Lower lobe of right lung (tissue), 2 donors: Measurements from ENCODE around the gene BEST1. TPM values are rescaled to one million over a fixed set of nuclear protein-coding genes. Genes with fewer than 3 reads are reported as not detected.

Experiments
- ATAC-seq, 2 donors: fragments of 200-7000 bp; cut with Tn5 transposase; one replicate each; pipeline ENCODE4 v1.9.1; 2020 to 2022; ENCODE audit warnings: mild to moderate bottlenecking in 2 of 2, moderate library complexity in 2 of 2
- DNase-seq: peaks from one replicate; pipeline ENCODE4 v3.0.0-alpha.2; 2020
- H3K27ac ChIP-seq: fragments of 200-600 bp; one replicate; pipeline ENCODE4 v1.8.0; 2022
- H3K27me3 ChIP-seq: fragments of 200-600 bp; one replicate; pipeline ENCODE4 v1.8.0; 2022; ENCODE audit warnings: low read depth
- H3K36me3 ChIP-seq: fragments of 200-600 bp; one replicate; pipeline ENCODE4 v1.8.0; 2022; ENCODE audit warnings: mild to moderate bottlenecking
- H3K4me1 ChIP-seq: fragments of 200-600 bp; one replicate; pipeline ENCODE4 v1.8.0; 2022
- H3K4me3 ChIP-seq: fragments of 200-600 bp; one replicate; pipeline ENCODE4 v1.8.0; 2022; ENCODE audit warnings: mild to moderate bottlenecking
- H3K9me3 ChIP-seq: fragments of 200-600 bp; one replicate; pipeline ENCODE4 v1.8.0; 2022
- CTCF ChIP-seq: fragments of 200-600 bp; IDR thresholded peaks from one replicate; pipeline ENCODE4 v1.8.0; 2022; ENCODE audit warnings: antibody characterized with exemption, mild to moderate bottlenecking
- intact Hi-C: fragments of 100-400 bp; cut with DNase I; formaldehyde crosslinking; loops from one replicate; pipeline ENCODE4 v1.11.0; 2022
- total RNA-seq: library from RNA; stranded (reverse); fragmentation: NEBNext Ultra II Directional; extraction: Animal tissue kit (Norgen Biotek cat#: 25700); gene quantifications from one replicate; pipeline ENCODE4 v1.2.1, GENCODE V29; 2021
- donor health status: DM: no; HTN: yes; CAD: no; lungs with severe emphysema.

Gene BEST1
- total RNA-seq, 1 donor from 2014 or later = 14.1 TPM

- TF ChIP-seq CTCF = no peak
- no peak for ATAC-seq
- Histone ChIP-seq H3K4me3 (no peak overlapping the region), H3K27me3 (peaks cover 8% of the 10 kb centered on the region), H3K36me3 (peaks cover 4% of the 10 kb centered on the region), H3K9me3 (no peaks in the 10 kb centered on the region), H3K4me1 (peaks cover 25% of the 10 kb centered on the region), H3K27ac (no peak overlapping the region)
- DNase-seq = peak; percentile 26
- intact Hi-C loops = no loop called here
Measured at GRCh38 chr11:61911701-61912529, 38.2 kb upstream of the BEST1 start.

DNA sequence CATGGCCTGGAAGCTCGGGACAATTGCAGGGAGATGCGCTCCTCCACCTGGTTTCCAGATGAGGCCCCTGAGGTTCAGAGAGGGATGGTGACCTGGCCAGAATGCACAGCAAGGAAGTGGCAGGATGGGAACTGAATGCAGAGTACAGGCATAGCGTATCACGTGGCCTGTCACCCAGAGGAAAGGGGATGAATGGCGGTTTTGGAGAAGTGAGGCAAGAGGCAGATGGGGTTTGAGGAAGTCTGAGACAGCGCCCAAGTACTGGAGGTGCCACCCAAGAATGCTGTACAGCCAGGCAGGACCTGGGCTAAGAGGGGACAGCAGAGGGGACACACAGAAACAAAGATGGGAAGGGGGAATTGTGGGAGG, 37.6 kb upstream of the BEST1 start:
- DNase-seq = peak; percentile 69
- intact Hi-C loops = no loop called here
- Histone ChIP-seq H3K27ac (no peak overlapping the region), H3K27me3 (peaks cover 10% of the 10 kb centered on the region), H3K36me3 (no peaks in the 10 kb centered on the region), H3K4me3 (no peak overlapping the region), H3K4me1 (peaks cover 25% of the 10 kb centered on the region), H3K9me3 (no peaks in the 10 kb centered on the region)
- no peak for TF ChIP-seq CTCF
- peak; percentile 59 to 70 for ATAC-seq

DNA sequence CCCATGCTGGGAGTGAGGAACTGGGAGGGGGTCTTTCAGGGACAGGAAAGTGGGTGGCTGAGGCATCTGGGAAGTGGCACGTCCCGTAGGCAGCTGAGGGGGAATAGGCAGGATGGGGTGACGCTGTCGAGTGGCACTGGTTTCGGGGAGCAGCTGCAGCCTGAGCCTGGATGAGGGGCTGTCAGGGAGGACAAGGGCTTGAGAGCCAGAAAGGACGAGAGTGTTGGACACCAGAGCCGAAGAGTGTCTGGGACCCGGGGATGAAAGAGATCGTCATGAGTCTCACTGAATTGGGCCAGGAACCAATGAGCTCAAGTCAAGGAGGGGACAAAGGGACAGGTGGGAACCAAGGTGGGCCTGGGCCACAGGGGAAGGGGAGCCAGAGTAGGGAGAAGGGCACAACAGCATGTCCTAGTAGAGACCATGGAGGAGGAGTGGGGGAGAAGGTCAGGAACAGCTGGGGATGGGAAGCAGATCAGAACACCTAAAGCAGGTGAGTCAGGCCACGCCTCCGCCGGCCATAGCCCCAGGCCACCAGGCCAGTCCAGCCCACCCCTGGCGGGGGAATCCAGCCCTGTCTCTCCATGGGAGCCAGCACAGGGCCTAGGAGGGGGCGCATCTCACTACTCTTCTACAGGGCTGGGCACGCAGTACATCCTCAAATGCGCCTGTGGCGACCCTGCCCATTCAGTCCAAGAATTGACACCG, 37.0 kb upstream of the BEST1 start:
- intact Hi-C loops = no loop called here
- TF ChIP-seq CTCF = no peak
- no peak overlapping the region for H3K27ac ChIP-seq
- no peaks in the 10 kb centered on the region for H3K36me3 ChIP-seq
- no peak overlapping the region for H3K4me3 ChIP-seq
- H3K4me1 ChIP-seq = peaks cover 31% of the 10 kb centered on the region
- peaks cover 15% of the 10 kb centered on the region for H3K27me3 ChIP-seq
- ATAC-seq (no peak), DNase-seq (peak; percentile 36)
- H3K9me3 ChIP-seq = no peaks in the 10 kb centered on the region

DNA sequence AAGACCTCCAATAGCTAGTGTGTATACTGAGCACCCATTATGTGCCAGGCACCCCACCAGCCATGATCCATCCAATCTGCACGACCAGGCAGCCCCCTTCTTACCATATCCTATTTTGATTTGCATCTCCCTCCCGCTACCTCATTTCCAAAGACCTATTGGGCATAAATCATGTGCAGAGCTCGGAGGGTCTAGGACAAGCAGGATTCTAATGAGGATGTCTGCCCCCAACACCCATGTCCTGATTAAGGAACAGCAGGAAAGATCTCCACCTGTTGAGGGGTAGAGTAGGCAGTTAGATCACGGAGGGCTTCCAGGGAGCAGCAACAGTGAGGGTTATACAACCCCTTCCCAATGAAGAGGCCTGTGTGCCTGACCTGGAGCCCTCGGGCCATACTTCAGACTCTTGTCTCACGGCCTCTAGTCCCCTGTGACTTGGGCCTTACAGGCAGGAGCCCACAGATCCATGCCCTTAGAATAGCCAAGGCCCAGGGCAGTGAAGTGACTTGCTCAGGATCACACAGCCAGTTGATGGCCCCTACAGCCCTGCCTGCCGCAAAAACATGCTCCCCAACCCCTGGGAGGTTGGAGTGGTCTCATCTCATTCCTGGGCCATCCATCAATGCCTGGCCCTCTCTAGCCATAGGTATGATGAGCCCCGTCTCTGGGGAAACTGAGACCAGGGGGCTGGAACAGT, 36.3 kb upstream of the BEST1 start:
- no peak for ATAC-seq
- no peaks in the 10 kb centered on the region for H3K9me3 ChIP-seq
- no peak for TF ChIP-seq CTCF

GRCh38 chr11:61914471-61915171, 35.5 kb upstream of the BEST1 start:
- ATAC-seq (no peak), DNase-seq (no peak)
- Histone ChIP-seq H3K27me3 (peaks cover 27% of the 10 kb centered on the region), H3K27ac (no peak overlapping the region), H3K4me3 (no peak overlapping the region), H3K36me3 (no peaks in the 10 kb centered on the region), H3K4me1 (peaks cover 34% of the 10 kb centered on the region), H3K9me3 (no peaks in the 10 kb centered on the region)
- intact Hi-C loops = no loop called here
- TF ChIP-seq CTCF = no peak

More for the DNA sequence above, 36.3 kb upstream of the BEST1 start:
- H3K27me3 ChIP-seq = peaks cover 22% of the 10 kb centered on the region
- H3K4me1 ChIP-seq = peaks cover 36% of the 10 kb centered on the region
- no peak for DNase-seq
- H3K4me3 ChIP-seq = no peak overlapping the region
- intact Hi-C loops = no loop called here
- no peaks in the 10 kb centered on the region for H3K36me3 ChIP-seq
- H3K27ac ChIP-seq = no peak overlapping the region
